ENCODE measurements around the gene CDH12.

The CDH12 gene

DNA sequence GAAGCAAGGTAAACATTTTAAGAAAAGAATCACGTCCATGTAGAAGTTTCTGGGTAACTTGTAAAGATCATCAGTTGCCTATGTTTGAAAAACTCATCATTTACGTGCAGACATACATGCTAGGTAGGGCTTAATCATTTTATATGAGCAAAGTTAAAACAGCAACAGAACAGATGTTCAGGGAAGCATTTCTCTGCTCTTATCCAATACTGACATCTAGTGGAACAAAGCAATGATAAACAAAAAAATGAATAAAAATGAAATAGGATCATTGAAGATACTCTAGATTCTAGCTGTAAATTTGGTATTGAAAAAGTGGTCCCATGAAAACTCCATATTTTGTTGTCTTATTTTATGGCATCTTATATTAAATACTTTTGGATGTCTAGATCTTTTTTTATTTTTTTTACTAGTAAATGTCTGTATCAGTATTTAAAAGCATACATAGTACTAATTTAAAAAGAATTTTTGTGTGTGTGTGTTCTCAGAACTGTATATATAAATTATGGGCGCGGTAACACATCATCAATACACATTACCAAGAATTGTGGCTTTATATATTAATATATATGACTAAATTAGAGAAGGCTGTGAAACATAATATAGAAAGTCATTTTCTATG is 1050.2 kb downstream of the CDH12 start:
- H4K20me1 ChIP-seq (ENCODE audit: low read depth, low read length): no peaks in the 10 kb centered on the region
- H3K4me3 ChIP-seq (ENCODE audit: insufficient read depth, low read length, poor library complexity, severe bottlenecking): no peak overlapping the region
- no peak overlapping the region for H3K9ac ChIP-seq (ENCODE audit: low read length)
- no peaks in the 10 kb centered on the region for H3K79me2 ChIP-seq (ENCODE audit: insufficient read depth, low read length)
- no peak overlapping the region for H3K4me2 ChIP-seq (ENCODE audit: low read depth, low read length, poor library complexity, severe bottlenecking)
- H3F3A ChIP-seq (ENCODE audit: insufficient read depth): no peaks in the 10 kb centered on the region
- TF ChIP-seq EZH2phosphoT487 (conservative IDR thresholded peaks at IDR 0.05; ENCODE audit: low read length) (no peak), CTCF (IDR thresholded peaks at IDR 0.05; ENCODE audit: insufficient read depth, low read length, poor library complexity, severe bottlenecking) (peak; percentile 40)
- no peaks in the 10 kb centered on the region for H3K9me3 ChIP-seq (ENCODE audit: insufficient read depth, low read length)
- peak overlapping the region; percentile 66 for H2AFZ ChIP-seq (ENCODE audit: low read depth, low read length, severe bottlenecking)
- no peak overlapping the region for H3K27ac ChIP-seq (ENCODE audit: low read depth, low read length)
- H3K27me3 ChIP-seq (ENCODE audit: low read length): no peaks in the 10 kb centered on the region
- H3K9me2 ChIP-seq (replicated peaks; ENCODE audit: insufficient read depth, low read length): no peaks in the 10 kb centered on the region
- no peaks in the 10 kb centered on the region for H3K36me3 ChIP-seq (ENCODE audit: low read length)

GRCh38 chr5:21802100-21802499 is 1051.0 kb downstream of the CDH12 start:
- Histone ChIP-seq H3K27ac (ENCODE audit: low read depth, low read length) (no peak overlapping the region), H3K79me2 (ENCODE audit: insufficient read depth, low read length) (no peaks in the 10 kb centered on the region), H3K4me2 (ENCODE audit: low read depth, low read length, poor library complexity, severe bottlenecking) (no peak overlapping the region), H3K9me2 (replicated peaks; ENCODE audit: insufficient read depth, low read length) (no peaks in the 10 kb centered on the region), H3K27me3 (ENCODE audit: low read length) (no peaks in the 10 kb centered on the region), H3K9ac (ENCODE audit: low read length) (no peak overlapping the region), H4K20me1 (ENCODE audit: low read depth, low read length) (no peaks in the 10 kb centered on the region), H2AFZ (ENCODE audit: low read depth, low read length, severe bottlenecking) (no peak overlapping the region), H3K4me3 (ENCODE audit: insufficient read depth, low read length, poor library complexity, severe bottlenecking) (no peak overlapping the region), H3K9me3 (ENCODE audit: insufficient read depth, low read length) (no peaks in the 10 kb centered on the region), H3K36me3 (ENCODE audit: low read length) (no peaks in the 10 kb centered on the region), H3F3A (ENCODE audit: insufficient read depth) (no peaks in the 10 kb centered on the region)
- TF ChIP-seq EZH2phosphoT487 (conservative IDR thresholded peaks at IDR 0.05; ENCODE audit: low read length): no peak
- no peak for TF ChIP-seq CTCF (IDR thresholded peaks at IDR 0.05; ENCODE audit: insufficient read depth, low read length, poor library complexity, severe bottlenecking)

GRCh38 chr5:21792748-21793147 is 1060.4 kb downstream of the CDH12 start:
- no peak overlapping the region for H2AFZ ChIP-seq (ENCODE audit: low read depth, low read length, severe bottlenecking)

More at GRCh38 chr5:21792748-21793147, 1060.4 kb downstream of the CDH12 start:
- Histone ChIP-seq H3K9me3 (ENCODE audit: insufficient read depth, low read length) (no peaks in the 10 kb centered on the region), H3K79me2 (ENCODE audit: insufficient read depth, low read length) (no peaks in the 10 kb centered on the region), H3K27me3 (ENCODE audit: low read length) (no peaks in the 10 kb centered on the region), H3K9ac (ENCODE audit: low read length) (no peak overlapping the region), H3K9me2 (replicated peaks; ENCODE audit: insufficient read depth, low read length) (no peaks in the 10 kb centered on the region), H3K4me3 (ENCODE audit: insufficient read depth, low read length, poor library complexity, severe bottlenecking) (no peak overlapping the region), H3K27ac (ENCODE audit: low read depth, low read length) (no peak overlapping the region), H3K36me3 (ENCODE audit: low read length) (no peaks in the 10 kb centered on the region), H3K4me2 (ENCODE audit: low read depth, low read length, poor library complexity, severe bottlenecking) (no peak overlapping the region), H3F3A (ENCODE audit: insufficient read depth) (no peaks in the 10 kb centered on the region), H4K20me1 (ENCODE audit: low read depth, low read length) (no peaks in the 10 kb centered on the region)
- TF ChIP-seq CTCF (IDR thresholded peaks at IDR 0.05; ENCODE audit: insufficient read depth, low read length, poor library complexity, severe bottlenecking): no peak
- TF ChIP-seq EZH2phosphoT487 (conservative IDR thresholded peaks at IDR 0.05; ENCODE audit: low read length): no peak
